ENCODE measurements around the gene VWA3A.
"Not testable (repeated sequence)": the region's sequence is repeated elsewhere in the genome, so short reads cannot be mapped to it uniquely, and the experiment has no call there.

DNA sequence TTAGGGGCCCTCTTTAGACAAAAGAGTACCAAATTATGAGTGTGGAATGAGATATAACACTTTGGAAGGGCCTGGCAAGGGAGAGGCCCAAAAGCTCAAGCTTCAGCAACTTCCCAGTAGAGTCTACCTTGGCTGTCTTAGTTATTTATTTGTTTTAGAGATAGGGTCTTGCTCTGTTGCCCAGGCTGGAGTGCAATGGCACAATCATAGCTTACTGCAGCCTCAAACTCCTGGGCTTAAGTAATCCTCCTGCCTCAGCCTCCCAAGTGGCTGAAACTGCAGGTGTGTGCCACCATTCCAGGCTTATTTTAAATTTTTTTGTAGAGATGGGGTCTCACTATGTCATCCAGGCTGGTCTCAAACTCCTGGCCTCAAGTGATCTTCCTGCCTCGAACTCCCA, 80.3 kb downstream of the VWA3A start:
- not testable (repeated sequence) for TF ChIP-seq POLR2A, EP300 (IDR thresholded peaks at IDR 0.05)
- TF ChIP-seq, protein P1, sequence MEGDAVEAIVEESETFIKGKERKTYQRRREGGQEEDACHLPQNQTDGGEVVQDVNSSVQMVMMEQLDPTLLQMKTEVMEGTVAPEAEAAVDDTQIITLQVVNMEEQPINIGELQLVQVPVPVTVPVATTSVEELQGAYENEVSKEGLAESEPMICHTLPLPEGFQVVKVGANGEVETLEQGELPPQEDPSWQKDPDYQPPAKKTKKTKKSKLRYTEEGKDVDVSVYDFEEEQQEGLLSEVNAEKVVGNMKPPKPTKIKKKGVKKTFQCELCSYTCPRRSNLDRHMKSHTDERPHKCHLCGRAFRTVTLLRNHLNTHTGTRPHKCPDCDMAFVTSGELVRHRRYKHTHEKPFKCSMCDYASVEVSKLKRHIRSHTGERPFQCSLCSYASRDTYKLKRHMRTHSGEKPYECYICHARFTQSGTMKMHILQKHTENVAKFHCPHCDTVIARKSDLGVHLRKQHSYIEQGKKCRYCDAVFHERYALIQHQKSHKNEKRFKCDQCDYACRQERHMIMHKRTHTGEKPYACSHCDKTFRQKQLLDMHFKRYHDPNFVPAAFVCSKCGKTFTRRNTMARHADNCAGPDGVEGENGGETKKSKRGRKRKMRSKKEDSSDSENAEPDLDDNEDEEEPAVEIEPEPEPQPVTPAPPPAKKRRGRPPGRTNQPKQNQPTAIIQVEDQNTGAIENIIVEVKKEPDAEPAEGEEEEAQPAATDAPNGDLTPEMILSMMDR (IDR thresholded peaks at IDR 0.05): not testable (repeated sequence)
